DMS114 treated with DMSO at 0.1 percent for 48 hours (cell line): ENCODE measurements around the gene COL4A3.

Source experiments
- DNase-seq: peaks from one replicate; lab custom pipeline; 2025; ENCODE audit not compliant: unreplicated experiment; lab: John Stamatoyannopoulos, UW

The COL4A3 gene

DNA sequence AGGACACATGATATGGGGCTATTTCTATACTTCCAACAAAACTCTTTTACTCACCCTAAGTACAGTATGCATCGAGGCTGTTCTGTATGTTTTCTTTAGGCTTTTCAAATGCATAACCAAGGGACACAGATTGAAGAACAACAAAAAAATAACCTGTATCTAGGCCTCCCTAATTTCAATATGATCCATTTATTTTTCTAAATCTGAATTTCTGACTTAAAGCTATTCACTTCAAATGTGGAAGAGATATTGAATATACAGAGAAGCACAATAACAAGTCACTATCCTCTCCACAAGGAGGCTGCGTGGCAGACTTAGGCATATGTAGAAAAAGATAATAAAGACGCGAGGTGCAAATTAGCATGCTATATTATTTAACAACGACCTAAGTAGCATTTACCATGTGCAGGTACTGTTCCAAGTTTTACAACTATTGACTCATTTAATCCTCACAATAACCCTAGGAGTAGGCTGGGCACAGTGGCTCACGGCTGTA lies 121.4 kb downstream of the COL4A3 start:
- no peak for DNase-seq

DNA sequence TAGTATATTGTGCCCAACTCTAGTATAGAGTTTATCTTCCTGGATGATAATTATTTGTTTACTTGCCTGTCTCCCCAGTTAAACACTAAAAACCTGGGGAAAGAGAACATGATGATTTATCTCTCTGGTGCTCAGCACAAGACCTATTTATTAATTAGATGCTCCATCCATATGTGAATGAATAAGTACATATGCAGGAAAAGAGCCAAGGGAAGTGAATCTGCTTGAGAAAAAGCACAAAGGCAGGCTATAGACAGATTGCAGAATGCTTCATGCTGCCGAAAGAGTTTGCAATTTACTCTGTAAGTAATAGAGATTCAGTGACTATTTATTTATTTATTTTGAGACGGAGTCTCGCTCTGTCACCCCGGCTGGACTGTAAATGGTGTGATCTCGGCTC lies 123.3 kb downstream of the COL4A3 start:
- no peak for DNase-seq

- no peak for DNase-seq
Measured at GRCh38 chr2:227292314-227292713, 127.9 kb downstream of the COL4A3 start.

GRCh38 chr2:227293531-227293930 lies 129.1 kb downstream of the COL4A3 start:
- no peak for DNase-seq

GRCh38 chr2:227295806-227296205 lies 131.4 kb downstream of the COL4A3 start:
- no peak for DNase-seq

DNA sequence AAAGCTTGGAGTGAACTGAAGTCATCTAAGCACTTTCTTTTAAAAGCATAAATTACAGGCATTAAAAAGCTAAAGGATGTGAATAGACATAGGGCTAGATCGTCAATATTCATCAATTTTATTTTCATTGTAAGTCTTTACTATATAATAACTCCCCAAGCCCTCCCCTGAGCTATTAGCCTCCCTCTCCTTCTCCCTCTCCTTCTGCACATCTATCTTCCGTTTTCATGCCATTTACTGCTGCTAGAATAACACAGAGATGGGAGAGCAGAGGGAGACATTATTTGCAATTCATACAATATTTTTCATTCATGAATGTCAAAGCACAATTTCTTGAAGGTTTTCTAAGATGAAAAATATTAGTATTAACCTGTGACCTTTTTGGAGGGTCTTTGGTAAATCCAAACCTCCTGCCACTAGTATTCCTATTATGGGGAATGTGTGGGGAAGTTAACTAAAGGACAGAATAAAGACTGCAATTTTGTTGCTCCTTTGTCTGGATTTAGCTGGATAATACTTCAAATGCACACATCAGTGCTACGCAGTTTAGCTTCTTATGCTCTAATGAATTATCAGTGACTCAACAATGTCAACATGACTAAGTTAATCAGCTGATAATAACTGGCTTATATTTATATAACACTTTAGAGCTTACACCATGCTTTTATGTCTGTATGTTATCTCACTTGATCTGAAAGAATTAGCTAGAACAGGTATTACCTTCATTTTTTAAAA lies 132.4 kb downstream of the COL4A3 start:
- DNase-seq, result no peak

DNA sequence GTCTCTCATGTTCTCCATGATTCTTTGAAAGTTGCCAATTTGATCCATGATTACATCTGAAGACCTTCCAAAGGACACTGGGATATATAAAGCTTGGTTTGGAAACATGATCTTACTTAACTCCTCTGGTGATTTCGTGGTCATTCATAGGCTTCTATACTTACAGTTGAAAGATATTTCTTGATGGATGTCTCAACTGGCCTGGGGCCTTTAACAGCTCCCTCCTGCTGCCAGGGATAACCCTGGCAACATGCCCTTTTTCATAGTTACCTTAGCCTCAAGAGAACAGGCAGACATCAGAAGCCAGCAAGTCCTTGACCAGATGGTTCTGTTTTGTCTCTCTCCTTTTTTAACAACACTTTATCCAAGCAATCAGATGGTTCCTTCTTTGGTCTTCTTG lies 137.1 kb downstream of the COL4A3 start:
- DNase-seq, result no peak

DNA sequence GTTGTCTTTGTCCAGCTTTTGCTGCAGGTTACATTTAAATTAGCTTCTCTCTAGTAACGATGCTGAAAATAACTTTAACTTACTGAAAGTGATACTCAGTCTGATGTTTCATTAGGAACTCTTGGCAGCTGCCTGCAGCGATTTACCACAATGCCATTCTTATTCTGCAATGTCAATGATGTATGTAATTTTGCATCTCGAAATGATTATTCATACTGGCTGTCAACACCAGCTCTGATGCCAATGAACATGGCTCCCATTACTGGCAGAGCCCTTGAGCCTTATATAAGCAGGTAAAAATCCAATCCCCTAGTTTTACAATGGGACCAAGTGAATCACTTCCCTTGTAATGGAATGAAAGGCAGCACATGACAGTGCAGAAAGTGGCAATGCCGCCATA lies 144.4 kb downstream of the COL4A3 start:
- DNase-seq, result no peak

GRCh38 chr2:227310756-227311110 lies 146.3 kb downstream of the COL4A3 start:
- no peak for DNase-seq

DNA sequence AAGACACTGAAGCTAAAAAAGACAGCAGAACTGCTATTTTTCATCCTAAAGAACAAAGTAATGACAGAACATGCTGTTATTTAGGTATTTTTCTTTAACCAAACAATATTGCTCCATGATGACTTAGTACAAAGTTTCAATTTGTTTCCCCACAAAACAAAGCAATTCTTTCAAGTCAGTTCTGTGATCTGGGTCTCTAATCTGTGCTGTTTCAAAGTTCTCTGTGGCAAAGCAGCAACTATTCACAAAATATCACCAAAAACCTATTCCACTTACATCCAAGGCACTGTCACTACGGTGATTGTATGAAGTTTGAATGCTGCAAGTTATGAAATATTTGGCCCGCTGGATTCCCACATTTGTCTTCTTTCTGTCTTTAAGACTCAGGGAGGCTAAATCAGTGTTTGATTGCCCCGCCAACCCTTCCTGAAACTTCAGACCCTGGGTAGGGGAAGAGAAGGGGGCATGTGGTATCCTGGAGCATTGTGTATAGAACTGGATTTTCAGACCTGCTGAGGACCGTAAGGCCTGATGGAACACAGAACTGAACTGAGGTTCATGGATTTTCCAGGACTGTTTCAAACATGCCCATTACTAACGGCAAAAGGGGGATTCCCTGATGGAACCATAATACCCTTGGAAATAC lies 147.6 kb downstream of the COL4A3 start:
- no peak for DNase-seq

- no peak for DNase-seq
Measured at GRCh38 chr2:227312579-227312978, 148.2 kb downstream of the COL4A3 start.

- no peak for DNase-seq
Measured at GRCh38 chr2:227313310-227313709, 148.9 kb downstream of the COL4A3 start.

- no peak for DNase-seq
Measured at GRCh38 chr2:227317834-227318233, 153.4 kb downstream of the COL4A3 start.

DNA sequence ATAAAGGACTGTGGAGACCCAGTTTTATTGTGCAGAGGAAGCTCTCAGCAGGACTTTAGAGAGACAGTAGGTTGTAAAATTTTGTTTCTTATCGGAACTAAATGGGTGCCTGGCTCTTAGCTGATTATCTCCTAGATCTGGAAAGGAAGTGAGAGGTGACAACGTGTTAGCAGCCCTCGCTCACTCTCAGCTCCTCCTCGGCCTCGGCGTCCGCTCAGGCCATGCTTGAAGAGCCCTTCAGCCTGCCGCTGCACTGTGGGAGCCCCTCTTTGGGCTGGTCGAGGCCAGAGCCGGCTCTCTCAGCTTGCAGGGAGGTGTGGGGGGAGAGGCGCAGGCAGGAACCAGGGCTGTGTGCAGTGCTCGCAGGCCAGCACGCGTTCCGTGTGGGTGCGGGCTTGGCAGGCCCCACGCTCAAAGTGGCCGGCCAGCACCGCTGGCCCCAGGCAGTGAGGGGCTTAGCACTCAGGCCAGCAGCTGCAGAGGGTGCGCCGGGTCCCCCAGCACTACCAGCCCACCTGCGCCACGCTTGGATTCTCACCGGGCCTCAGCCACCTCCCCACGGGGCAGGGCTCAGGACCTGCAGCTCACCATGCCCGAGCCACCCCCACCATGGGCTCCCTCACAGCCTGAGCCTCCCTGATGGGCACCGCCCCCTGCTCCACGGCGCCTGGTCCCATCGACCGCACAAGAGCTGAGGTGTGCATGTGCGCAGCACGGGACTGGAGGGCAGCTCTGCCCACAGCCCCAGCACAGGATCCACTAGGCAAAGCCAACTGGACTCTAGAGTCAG lies 156.1 kb downstream of the COL4A3 start:
- DNase-seq, result no peak

GRCh38 chr2:227322530-227323205 lies 158.2 kb downstream of the COL4A3 start:
- DNase-seq, result no peak

DNA sequence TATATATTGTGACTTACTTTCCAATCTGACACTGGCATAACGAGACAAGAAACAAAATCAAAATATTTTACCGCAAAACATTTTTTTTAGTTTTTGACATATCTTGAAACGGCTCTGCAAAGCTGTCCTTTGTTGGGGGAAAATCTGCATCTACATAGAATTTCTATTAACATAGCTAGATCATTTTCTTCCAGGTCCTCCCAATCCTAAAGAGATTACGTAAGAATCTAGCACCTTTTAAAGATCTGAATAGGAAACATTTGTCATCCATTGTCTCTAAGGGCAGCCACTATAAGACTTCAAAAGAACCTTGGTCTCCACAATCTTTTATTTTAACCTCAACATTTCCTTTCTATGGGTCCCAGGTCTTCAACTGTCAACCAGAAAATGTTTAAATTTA lies 159.4 kb downstream of the COL4A3 start:
- no peak for DNase-seq

DNA sequence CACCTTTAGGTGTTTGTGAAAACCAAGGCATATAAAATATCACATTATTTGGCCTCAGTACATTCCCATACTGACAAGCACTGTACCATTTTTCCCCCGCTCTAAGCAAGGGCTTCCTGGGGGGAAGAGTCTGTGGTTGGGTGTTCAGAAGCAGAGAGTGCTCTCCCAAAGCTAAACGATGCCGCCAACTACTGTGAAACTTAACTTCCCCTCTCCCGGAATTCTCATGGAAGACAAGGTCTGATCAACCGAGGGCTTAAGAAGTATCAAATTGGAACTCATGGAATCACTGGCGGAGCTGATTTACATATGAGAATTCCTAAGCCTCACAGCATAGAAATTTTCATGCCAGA lies 160.2 kb downstream of the COL4A3 start:
- DNase-seq, result peak; percentile 70

DNA sequence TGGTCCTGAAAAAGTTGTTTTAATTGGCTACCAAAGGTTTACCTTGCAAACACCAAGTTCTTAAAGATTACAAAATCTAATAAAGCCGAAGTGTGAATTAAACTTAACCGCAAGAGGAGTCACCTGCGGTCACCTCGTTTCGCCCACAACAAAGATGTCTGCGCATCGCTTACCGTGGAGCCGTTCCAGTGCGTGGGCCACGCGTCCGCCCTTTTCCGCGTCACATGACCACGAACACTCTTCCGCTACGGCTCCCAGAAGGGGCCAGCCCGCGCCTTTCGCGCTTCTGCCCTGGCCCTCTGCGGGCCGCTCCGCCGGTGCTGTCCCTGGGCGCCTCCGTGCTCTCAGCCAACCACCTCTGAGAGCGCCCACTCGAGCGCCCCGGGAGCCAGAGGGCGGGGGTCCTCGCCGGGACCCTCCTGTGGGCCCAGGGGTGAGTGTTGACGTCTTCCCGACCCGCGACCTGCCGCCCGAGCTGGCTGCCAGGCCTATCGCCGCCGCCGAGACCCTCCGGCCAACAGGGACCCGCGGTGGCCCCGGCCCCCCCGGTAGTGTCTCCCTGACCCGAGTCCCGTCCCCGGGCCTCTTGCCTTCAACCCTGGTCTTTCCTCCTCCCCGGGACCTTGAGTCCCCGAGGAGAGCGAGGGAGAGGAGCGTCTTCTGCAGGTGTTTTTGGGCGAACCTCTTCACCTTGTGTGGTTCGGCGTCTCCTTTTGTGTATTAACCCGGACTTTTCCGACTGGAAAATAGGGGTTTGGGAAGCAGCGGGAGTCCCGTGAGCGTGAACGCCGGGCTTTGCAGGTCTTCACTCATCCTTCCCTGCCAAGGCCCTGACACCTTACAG lies 160.8 kb downstream of the COL4A3 start, which contains the start of gene MFF:
Gene MFF (plus strand): TSS at position 257 of the 844 bp plus-strand sequence. CDS start 5,415 bp downstream, outside the sequence.
- DNase-seq, result peak; percentile 88

GRCh38 chr2:227325839-227326195 lies 161.4 kb downstream of the COL4A3 start:
- DNase-seq, result no peak

- DNase-seq, result no peak
Measured at GRCh38 chr2:227326783-227327182, 162.4 kb downstream of the COL4A3 start.
